Kidney epithelial cell (primary cell): ENCODE measurements around the gene BANK1. TPM values are rescaled to one million over a fixed set of nuclear protein-coding genes. Genes with fewer than 3 reads are reported as not detected.

ENCODE experiments used
- DNase-seq: peaks from one replicate; pipeline ENCODE4 v3.0.0-alpha.2; 2010; ENCODE audit warnings: low read depth
- H3K27me3 ChIP-seq: 2 replicates; pipeline ENCODE4 v1.6.0; 2011; ENCODE audit warnings: low read length; ENCODE audit not compliant: control insufficient read depth, insufficient read depth
- H3K36me3 ChIP-seq: 2 replicates; pipeline ENCODE4 v1.5.1; 2011; ENCODE audit warnings: low read length; ENCODE audit not compliant: control insufficient read depth, insufficient read depth
- H3K4me3 ChIP-seq: 2 replicates; pipeline ENCODE4 v1.5.1; 2011; ENCODE audit warnings: low read depth, mild to moderate bottlenecking, control low read depth, low read length
- total RNA-seq: library from RNA; depleted of rRNA; stranded (reverse); fragments of >200 nt; gene quantifications from 2 replicates; pipeline ENCODE4 v1.2.3, GENCODE V29; 2015
- TF ChIP-seq, protein P1 (sequence below): IDR thresholded peaks from 2 replicates; pipeline ENCODE4 v1.5.1; 2011; ENCODE audit warnings: mild to moderate bottlenecking, moderate library complexity, low read length, control low read depth, inconsistent platforms; ENCODE audit not compliant: insufficient read depth, poor library complexity, severe bottlenecking

The BANK1 gene
- total RNA-seq, 1 donor from 2014 or later, result 1.8 TPM

DNA sequence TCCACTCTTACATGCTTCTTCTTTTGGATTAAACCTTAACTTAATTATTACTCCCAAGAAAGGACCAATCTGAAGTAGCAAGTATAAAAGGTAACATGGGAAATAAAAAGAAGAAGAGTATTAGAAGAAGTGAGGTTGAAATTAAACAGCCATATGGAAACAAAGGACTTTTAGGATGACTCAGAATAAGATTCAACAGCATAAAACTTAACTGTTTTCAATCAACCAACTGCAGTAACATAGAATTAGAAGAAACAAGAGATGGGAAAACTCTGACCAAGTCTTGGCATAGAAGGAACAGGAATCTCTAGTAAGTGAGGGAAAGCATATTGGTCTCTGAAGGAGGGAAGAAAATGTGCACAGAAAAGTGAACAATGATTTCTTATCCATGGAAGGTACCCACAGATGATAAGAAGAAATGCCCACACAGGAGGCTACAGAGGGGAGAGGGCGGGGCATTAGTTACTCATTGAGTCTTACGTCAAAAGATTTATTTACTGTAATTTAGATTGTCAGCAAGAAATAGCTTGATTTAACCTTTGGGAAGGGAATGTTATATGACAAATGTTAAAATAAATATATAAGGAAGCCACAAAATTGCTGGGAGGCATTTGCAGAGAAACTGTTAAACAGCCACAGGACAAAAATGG lies 177.3 kb downstream of the BANK1 start:
- Histone ChIP-seq H3K4me3 (no peak overlapping the region), H3K36me3 (no peaks in the 10 kb centered on the region), H3K27me3 (no peaks in the 10 kb centered on the region)
- no peak for DNase-seq
- TF ChIP-seq, protein P1, sequence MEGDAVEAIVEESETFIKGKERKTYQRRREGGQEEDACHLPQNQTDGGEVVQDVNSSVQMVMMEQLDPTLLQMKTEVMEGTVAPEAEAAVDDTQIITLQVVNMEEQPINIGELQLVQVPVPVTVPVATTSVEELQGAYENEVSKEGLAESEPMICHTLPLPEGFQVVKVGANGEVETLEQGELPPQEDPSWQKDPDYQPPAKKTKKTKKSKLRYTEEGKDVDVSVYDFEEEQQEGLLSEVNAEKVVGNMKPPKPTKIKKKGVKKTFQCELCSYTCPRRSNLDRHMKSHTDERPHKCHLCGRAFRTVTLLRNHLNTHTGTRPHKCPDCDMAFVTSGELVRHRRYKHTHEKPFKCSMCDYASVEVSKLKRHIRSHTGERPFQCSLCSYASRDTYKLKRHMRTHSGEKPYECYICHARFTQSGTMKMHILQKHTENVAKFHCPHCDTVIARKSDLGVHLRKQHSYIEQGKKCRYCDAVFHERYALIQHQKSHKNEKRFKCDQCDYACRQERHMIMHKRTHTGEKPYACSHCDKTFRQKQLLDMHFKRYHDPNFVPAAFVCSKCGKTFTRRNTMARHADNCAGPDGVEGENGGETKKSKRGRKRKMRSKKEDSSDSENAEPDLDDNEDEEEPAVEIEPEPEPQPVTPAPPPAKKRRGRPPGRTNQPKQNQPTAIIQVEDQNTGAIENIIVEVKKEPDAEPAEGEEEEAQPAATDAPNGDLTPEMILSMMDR, result no peak

GRCh38 chr4:101968364-101968763 lies 177.8 kb downstream of the BANK1 start:
- H3K27me3 ChIP-seq, result no peaks in the 10 kb centered on the region
- H3K4me3 ChIP-seq, result no peak overlapping the region
- no peaks in the 10 kb centered on the region for H3K36me3 ChIP-seq
- TF ChIP-seq, protein P1, result no peak
- DNase-seq, result no peak

DNA sequence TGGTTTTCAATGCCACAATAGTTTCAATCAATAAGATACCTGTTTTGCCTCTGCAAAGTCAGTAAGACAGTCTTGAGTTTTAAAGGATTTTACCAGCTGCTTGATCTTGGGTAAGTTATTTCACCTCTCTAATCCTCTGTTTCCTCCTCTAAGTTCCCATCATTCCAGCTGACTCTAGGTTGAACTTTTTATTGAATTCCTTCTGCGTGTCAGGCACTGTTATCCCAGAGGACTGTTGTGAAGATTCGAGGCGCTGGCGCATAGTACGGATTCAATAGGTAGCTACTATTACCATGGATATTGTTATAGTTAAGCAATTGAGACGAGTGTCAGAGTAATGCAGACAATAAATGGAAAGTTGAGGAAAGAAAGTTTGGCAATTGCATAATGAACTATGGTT lies 179.4 kb downstream of the BANK1 start:
- TF ChIP-seq, protein P1, result no peak

DNA sequence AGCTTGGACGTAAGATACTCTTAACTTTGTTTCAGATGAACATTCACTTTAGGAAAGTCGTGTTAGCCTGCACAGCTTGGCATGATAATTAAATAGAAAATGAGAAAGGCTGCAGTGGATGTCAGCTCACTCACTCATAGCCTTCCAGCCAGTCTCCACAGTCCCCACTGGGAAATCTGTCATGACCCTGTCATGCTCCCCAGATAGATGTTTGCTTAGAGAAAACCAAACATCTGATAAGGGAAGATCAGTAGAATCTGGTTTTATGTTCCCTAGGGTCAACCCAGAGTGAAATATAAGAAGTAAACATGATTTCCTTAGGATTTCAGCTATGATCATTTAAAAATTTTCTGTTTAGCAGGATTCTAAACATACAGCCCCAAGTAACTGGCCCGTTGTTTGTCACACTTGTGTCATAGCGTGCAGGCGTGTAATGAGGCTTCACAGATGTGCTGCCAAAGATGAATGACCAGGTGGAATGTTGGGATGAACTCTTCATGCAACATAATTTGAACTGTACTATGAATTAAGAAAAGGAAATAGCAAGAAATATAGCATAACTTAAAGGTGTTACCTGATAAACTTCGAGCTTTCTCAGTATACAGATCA lies 180.1 kb downstream of the BANK1 start:
- no peaks in the 10 kb centered on the region for H3K27me3 ChIP-seq
- TF ChIP-seq, protein P1, result no peak

More for the DNA sequence above, 179.4 kb downstream of the BANK1 start:
- no peak for DNase-seq
- H3K27me3 ChIP-seq, result no peaks in the 10 kb centered on the region
- no peak overlapping the region for H3K4me3 ChIP-seq
- no peaks in the 10 kb centered on the region for H3K36me3 ChIP-seq

GRCh38 chr4:101972791-101973190 lies 182.3 kb downstream of the BANK1 start:
- Histone ChIP-seq H3K27me3 (no peaks in the 10 kb centered on the region), H3K4me3 (no peak overlapping the region), H3K36me3 (no peaks in the 10 kb centered on the region)
- TF ChIP-seq, protein P1, result no peak
- no peak for DNase-seq

More for the DNA sequence above, 180.1 kb downstream of the BANK1 start:
- no peak for DNase-seq
- no peaks in the 10 kb centered on the region for H3K36me3 ChIP-seq
- no peak overlapping the region for H3K4me3 ChIP-seq
